Measurements from ENCODE around the gene PPARG. TPM values are rescaled to one million over a fixed set of nuclear protein-coding genes. Genes with fewer than 3 reads are reported as not detected.

PPARG gene
- total and polyA plus RNA-seq, 2 of the 8 experiments (the other 6 are each of a cell fraction or from before 2014, with no cell fraction given): 0.06 TPM; not detected in 1

GRCh38 chr3:12325586-12326515 lies 37.0 kb downstream of the PPARG start:
- Histone ChIP-seq H3K79me1 (ENCODE audit: low read depth, low read length) (no peaks in the 10 kb centered on the region), H4K91ac (replicated peaks; ENCODE audit: insufficient read length, low read length) (no peak overlapping the region), H2AFZ (ENCODE audit: low read length) (no peak overlapping the region), H2BK120ac (replicated peaks; ENCODE audit: low read depth, low read length) (no peak overlapping the region), H3K79me2 (ENCODE audit: control insufficient read depth in 1 of 2, insufficient read depth in 2 of 2, low read length in 2 of 2) (no peaks in the 10 kb centered on the region), H3K27me3 (replicated peaks in 1 of 4; ENCODE audit: control insufficient read depth in 3 of 4, extremely low read depth in 1 of 4, insufficient read depth in 3 of 4, low read length in 3 of 4) (no peaks in the 10 kb centered on the region), H3K9me3 (ENCODE audit: insufficient read depth in 2 of 2, low read depth in 1 of 2, low read length in 1 of 2) (no peaks in the 10 kb centered on the region), H3K36me3 (ENCODE audit: control insufficient read depth in 2 of 4, insufficient read depth in 4 of 4, low read length in 3 of 4) (no peaks in the 10 kb centered on the region), H3K4me2 (ENCODE audit: insufficient read depth in 1 of 2, low read depth in 2 of 2, low read length in 2 of 2) (no peak overlapping the region), H3K56ac (replicated peaks; ENCODE audit: insufficient read length, low read depth, low read length) (no peak overlapping the region), H3K4me1 (replicated peaks in 1 of 4; ENCODE audit: control insufficient read depth in 3 of 4, insufficient read depth in 4 of 4, low read length in 3 of 4) (peaks cover 0 to 3% (median 1%) of the 10 kb centered on the region in 4 experiments; a peak in 3 of 7 replicates), H4K5ac (ENCODE audit: insufficient read length, low read depth, low read length) (no peak overlapping the region), H2BK15ac (ENCODE audit: low read length) (no peak overlapping the region), H4K20me1 (replicated peaks in 1 of 2; ENCODE audit: control insufficient read depth in 1 of 2, insufficient read depth in 2 of 2, low read length in 2 of 2) (no peaks in the 10 kb centered on the region), H3K27ac (ENCODE audit: low read depth, low read length) (no peak overlapping the region), H4K8ac (ENCODE audit: extremely low read depth, insufficient read depth, low read length) (no peak overlapping the region), H3K14ac (ENCODE audit: insufficient read length) (no peak overlapping the region), H3K23me2 (ENCODE audit: low read depth, low read length) (no peaks in the 10 kb centered on the region), H3K9ac (replicated peaks in 1 of 4; ENCODE audit: extremely low read depth in 1 of 4, low read depth in 3 of 4, low read length in 3 of 4) (no peak overlapping the region), H2BK12ac (ENCODE audit: low read depth, low read length) (no peak overlapping the region), H2BK5ac (ENCODE audit: low read depth, low read length) (no peak overlapping the region), H3K18ac (ENCODE audit: extremely low read depth, low read length) (no peak overlapping the region), H3K23ac (ENCODE audit: insufficient read length) (no peak overlapping the region), H3K4ac (replicated peaks; ENCODE audit: insufficient read length, low read depth, low read length) (no peak overlapping the region), H2BK20ac (ENCODE audit: low read length) (no peak overlapping the region), H3K4me3 (ENCODE audit: extremely low read depth in 1 of 4, insufficient read depth in 2 of 4, low read depth in 3 of 4, low read length in 4 of 4) (no peak overlapping the region), H2AK5ac (ENCODE audit: low read depth, low read length) (no peak overlapping the region)
- FAIRE-seq: no peak
- 86% methylated on average over 4 of the region's 4 CpGs; no CpG with 5 or more reads in 1 of the 2 experiments for WGBS, 2 experiments (ENCODE audit: extremely low coverage in 1 of 2, insufficient coverage in 1 of 2, insufficient read length in 1 of 2, insufficient replicate concordance in 2 of 2, low coverage in 1 of 2, low lambda C conversion rate in 2 of 2, missing lambda C conversion rate in 1 of 2)
- ChIA-PET POLR2A (ENCODE audit: partially characterized antibody) (no interaction called here), CTCF (ENCODE audit: partially characterized antibody) (interaction anchor here (1.0 kb wide), 1 partner anchor 123 kb away, joined by 3 read pairs; no protein-coding TSS in a partner anchor)
- no peak for DNase-seq (ENCODE audit: low read depth in 1 of 2, low spot score in 2 of 2)
- no peak for TF ChIP-seq JUN (IDR thresholded peaks at IDR 0.05; ENCODE audit: low read depth, low read length)
